GM21723 (cell line): Measurements from ENCODE around the gene ANXA6.
"Not testable (repeated sequence)": the region's sequence is repeated elsewhere in the genome, so short reads cannot be mapped to it uniquely, and the experiment has no call there.

ENCODE experiments used
- ATAC-seq: cut with Tn5 transposase; IDR thresholded peaks from one replicate; pipeline ENCODE4 v1.9.1; 2021; ENCODE audit warnings: mild to moderate bottlenecking, moderate library complexity; ENCODE audit not compliant: unreplicated experiment

Gene ANXA6

DNA sequence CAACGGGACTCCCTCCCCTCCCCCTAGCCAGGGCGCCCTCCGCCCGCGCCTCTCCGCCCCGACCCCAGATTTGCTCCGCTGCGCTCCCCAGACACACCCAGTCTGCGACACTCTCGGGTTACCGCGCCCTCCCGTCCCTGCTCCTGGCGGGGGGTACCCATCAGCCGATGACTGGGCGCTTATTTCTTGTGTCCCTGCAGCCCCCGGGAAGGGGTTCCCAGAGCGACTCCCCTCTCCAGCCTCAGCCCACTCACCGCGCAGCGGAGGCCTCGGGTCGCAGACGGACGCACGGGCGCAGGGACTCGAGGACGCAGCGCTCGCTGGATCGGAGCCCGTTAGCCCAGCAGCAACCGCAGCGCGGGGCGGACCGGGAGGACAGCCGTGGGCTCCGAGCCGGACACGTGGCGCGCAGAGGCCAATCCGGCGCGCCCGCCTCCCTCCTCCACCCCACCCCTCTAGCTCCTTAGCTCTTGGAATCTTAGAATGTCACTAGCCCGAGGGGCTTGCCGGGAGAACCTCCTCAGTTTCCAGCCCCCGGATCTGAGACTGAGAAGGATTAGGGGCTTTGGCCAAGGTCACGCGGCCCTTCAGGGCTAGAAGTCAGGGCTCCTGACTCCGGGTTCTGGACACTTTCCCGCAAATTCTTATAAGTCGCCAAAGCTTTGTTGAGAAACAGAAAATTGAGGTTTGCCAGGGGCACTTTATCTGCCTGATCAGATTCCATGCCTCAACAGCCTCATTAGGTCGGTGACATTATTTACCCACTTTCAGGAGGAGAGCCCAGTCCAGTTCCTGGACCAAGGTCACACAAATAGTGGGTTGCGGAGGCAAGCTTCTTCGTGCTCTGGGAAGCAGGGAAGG, at the start of gene ANXA6:
Gene ANXA6 (minus strand): TSS at position 354 of the 861 bp plus-strand sequence. CDS start 9,878 bp downstream, outside the sequence.
- peak; percentile 51 for ATAC-seq

DNA sequence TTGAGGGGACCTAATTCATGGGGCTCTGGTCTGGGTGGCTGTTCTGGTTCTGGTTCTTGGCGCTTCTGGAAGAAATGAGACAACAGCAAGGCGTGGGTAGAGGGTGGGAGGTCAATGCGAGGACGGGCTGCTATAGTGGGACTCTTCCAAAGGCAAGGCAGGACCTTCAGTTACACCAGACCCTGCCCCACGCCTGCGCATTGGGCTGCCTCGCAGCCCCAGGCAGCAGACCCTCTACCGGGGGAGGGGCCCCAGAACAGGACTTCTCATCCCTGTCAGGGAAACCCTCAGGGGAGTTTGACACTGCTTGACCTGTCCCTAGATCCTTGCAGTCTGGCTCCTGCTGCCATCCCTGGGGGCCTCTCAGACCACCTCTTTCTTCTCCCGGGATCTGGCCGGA, 47.8 kb upstream of the ANXA6 start:
- no peak for ATAC-seq

DNA sequence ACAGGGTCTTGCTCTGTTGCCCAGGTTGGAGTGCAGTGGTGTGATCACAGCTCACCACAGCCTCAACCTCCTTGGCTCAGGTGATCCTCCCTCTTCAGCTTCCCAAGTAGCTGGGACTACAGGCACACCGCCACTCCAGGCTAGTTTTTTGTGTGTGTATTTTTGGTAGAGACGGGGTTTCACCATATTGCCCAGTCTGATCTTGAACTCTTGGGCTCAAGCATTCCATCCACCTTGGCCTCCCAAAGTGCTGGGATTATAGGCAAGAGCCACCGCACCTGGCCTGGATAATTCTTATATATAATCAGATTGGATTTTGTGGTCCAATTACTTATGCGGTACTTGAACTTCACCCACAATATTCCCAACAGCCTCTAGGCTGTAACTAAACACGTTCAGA, 46.5 kb upstream of the ANXA6 start:
- no peak for ATAC-seq

GRCh38 chr5:151202381-151203139, 45.0 kb upstream of the ANXA6 start:
- no peak for ATAC-seq

DNA sequence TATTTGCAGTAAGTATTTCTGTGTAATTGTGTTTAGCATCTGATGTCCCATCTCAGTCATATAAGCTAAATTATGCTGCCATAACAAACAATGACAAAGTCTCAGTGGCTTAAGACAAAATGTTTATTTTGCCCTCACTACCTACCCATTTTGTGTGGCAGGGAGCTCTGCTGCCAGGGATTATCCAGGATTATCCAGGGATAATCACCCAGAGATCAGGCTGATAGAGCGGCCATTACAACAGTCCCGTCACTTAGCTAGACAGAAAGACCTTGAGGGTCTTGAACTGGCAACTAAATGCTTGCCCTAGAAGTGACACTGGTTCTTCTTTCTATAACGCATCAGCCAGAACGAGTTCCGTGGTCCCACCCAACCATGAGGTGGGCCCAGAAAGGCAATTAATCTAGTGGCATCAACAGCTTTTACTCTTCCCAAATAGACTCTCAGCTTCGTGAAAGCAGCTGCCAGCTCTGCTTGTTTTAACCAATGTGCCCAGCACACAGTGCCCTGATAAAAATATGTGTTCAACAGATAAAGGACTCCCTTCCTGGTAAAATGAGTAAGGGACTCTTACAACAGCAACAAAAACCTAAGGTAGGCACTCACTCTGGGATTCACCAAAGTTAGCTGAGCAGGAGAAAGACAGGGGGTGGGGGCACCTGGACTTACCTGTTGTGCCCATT, 43.5 kb upstream of the ANXA6 start:
- no peak for ATAC-seq

DNA sequence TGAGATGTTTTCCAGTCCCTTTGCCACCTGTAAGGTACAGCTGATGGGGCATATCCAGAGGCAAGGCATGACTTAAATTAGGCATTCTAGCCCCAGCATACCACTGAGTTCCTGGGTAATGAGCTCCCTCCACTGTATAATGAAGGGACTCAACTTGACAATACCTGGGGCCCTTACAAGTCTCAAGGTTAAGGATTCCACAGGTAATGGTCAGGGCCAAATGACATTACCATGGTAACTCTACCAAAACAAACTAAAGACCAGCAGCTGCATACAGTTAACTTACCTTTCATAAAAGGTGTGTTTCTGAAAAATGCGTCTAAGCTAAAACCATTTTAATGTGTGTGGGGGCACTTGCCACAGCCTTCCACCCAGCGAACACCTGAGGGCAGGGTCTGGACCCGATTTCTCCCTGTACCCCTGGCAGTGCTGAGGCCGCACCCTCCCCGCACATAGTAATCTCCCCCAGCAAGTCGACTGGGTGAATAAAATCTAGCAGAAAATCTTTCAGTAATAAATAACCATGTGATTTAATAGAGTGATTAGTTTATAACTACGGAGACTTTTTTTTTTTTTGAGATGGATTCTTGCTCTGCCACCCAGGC, 42.1 kb upstream of the ANXA6 start:
- ATAC-seq = no peak

GRCh38 chr5:151198861-151199260, 41.3 kb upstream of the ANXA6 start:
- no peak for ATAC-seq

DNA sequence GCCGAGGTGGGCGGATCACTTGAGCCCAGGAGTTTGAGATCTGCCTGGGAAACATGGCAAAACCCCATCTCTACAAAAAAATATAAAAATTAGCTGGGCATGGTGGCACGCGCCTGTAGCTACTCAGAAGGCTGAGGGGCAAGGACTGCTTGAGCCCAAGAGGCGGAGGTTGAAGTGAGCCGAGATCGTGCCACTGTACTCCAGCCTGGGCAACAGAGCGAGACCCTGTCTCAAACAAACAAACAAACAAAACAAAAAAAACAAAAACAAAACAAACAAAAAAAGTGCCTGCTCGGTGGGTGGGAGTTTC, 39.7 kb upstream of the ANXA6 start:
- not testable (repeated sequence) for ATAC-seq

- peak; percentile 95 for ATAC-seq
Measured at GRCh38 chr5:151196556-151197290, 39.1 kb upstream of the ANXA6 start.

- no peak for ATAC-seq
Measured at GRCh38 chr5:151195622-151196021, 38.0 kb upstream of the ANXA6 start.

DNA sequence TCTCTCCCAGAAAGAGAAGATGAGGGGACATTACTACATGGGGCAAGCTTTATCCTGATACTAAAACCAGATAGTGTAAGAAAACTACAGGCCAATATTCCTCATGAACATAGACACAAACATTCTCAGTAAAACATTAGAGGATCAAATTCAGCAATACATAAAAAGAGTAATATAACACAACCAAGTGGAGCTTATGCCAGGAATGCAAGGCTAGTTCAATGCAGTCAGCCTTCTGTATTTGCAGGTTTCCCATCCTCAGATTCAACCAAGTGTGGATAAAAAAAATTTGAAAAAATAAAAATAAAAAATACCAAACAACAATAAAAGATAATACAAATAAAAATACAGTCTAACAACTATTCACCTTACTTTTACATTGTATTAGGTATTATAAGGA, 35.0 kb upstream of the ANXA6 start:
- no peak for ATAC-seq

DNA sequence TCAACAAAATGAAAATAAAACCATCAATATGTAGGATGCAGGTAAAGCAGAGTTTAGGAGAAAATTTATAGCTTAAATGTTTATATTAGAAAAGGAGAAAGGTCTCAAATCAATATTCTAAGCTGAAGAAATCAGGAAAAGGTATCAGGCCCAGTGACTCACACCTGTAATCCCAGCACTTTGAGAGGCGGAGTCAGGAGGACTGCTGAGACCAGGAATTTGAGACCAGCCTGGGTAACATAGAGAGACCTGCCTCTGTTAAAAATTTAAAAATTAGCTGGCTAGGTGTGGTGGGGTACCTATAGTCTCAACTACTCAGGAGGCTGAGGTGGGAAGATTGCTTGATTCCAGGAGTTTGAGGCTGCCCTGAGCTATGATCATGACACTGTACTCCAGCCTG, 34.1 kb upstream of the ANXA6 start:
- ATAC-seq = no peak

DNA sequence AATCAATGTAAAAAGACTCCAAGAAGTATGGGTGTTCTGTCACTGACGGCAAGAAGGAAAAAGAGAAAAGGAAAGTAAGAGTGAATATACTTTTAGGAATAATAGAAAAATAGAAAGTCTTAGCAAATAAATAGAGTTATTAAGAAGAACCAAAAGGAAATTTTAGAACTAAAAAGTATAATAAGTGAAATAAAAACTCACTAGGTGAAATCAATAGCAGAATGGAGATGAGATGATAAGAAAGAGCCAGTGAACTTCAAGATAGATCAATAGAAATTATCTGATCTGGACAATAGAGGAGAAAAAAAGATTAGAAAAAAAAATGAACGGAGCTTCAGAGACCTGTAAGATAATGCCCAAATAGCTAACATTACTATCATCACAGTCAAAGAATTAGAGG, 31.6 kb upstream of the ANXA6 start:
- ATAC-seq = no peak

- ATAC-seq = no peak
Measured at GRCh38 chr5:151186538-151186937, 29.0 kb upstream of the ANXA6 start.

- ATAC-seq = no peak
Measured at GRCh38 chr5:151186052-151186451, 28.5 kb upstream of the ANXA6 start.

DNA sequence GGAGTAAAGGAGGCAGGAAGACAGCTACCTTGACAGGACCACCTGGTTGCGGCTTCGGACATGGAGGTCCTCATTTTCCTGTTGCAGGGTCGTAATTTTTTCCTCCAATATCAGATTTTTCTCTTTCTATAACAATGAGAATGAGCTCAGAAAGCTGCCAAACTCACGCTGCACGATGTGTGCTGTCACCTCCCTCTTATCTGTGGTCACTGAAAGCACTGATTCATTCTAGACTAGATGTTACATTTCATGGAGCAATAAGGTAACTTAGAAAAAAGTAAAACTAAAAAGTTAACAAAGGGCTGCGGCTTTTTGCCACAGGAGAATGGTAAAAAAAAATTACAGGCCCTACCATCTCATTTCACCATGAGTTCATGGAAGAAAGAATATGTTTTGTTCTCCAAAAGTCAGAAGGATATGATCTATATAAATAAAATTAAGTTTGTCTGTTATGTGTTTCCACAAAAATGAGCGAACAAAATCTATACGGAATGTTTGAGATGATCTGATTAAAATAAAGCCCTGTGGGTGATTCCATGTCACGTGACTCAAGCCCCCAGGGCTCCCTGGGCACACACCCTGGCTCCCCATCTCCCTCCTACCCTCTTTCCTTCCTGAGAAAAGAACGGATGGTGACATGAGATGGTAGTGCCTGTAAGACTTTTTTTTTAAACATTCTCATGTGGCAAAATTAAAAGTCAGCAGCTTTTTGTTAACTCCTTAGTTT, 26.9 kb upstream of the ANXA6 start:
- no peak for ATAC-seq

- no peak for ATAC-seq
Measured at GRCh38 chr5:151183456-151184245, 26.1 kb upstream of the ANXA6 start.

DNA sequence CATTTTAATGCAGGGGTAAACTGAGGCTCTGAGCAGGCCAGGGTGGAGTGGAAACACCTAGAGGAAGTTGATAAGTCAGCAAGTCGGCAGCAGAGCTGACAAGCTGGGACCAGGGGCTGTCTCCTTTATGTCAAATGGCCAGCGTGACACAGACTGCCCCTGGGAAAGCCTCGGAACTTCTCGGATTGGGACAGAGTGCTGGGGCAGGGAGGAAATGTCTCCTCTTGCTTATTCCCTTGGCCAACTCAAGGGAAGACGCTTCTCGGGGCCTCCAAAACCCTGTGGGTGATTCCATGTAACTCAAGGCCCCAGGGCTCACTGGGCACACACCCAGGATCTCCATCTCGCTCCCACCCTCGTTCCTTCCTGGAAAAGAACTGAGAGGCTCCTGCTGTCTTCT, 25.4 kb upstream of the ANXA6 start:
- no peak for ATAC-seq

DNA sequence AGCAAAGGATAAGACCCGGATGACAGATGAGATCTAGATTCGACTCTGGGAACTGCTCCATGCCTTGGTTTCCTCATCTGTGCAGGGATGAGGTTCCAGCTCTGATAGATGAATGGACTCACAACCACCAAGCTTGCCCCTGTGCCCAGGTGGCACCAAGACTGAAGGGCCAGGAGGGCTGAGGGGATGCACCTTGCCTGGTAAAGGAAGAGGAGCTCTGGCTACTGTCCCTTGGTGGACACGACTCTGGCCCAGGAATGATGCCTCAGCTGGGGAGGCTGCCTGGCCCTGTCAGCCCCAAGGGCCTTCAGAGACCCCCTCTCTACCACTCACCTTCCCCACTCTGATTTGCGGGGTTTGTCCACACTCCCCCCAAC, 24.9 kb upstream of the ANXA6 start:
- no peak for ATAC-seq
